ENCODE measurements around the gene SETDB2.
"Not testable (repeated sequence)": the region's sequence is repeated elsewhere in the genome, so short reads cannot be mapped to it uniquely, and the experiment has no call there.

Gene SETDB2

GRCh38 chr13:49488563-49488962, 44.5 kb downstream of the SETDB2 start:
- Histone ChIP-seq H3K9me2 (replicated peaks; ENCODE audit: control insufficient read depth, low read length) (no peaks in the 10 kb centered on the region), H3K36me3 (ENCODE audit: control insufficient read depth, low read length) (peaks cover 69% of the 10 kb centered on the region), H3K79me2 (ENCODE audit: control insufficient read depth, low read length) (no peaks in the 10 kb centered on the region), H3K27me3 (ENCODE audit: control insufficient read depth, low read length) (no peaks in the 10 kb centered on the region), H4K20me1 (ENCODE audit: control insufficient read depth, insufficient read depth, low read depth, low read length) (no peaks in the 10 kb centered on the region), H3K27ac (ENCODE audit: low read depth, low read length) (no peak overlapping the region), H3K9me3 (ENCODE audit: control insufficient read depth, insufficient read depth, low read length) (no peaks in the 10 kb centered on the region), H3K4me1 (ENCODE audit: control insufficient read depth, low read length) (peaks cover 6% of the 10 kb centered on the region), H3K4me2 (ENCODE audit: low read length) (no peak overlapping the region), H3F3A (ENCODE audit: control insufficient read depth, insufficient read depth) (peaks cover 10% of the 10 kb centered on the region; the same call in 1 of the 2 replicates), H3K4me3 (ENCODE audit: low read length) (no peak overlapping the region)
- TF ChIP-seq EZH2phosphoT487 (IDR thresholded peaks at IDR 0.05; ENCODE audit: borderline replicate concordance, low read length), result no peak
- no peak for TF ChIP-seq CTCF (IDR thresholded peaks at IDR 0.05; ENCODE audit: low read depth, low read length, poor library complexity, severe bottlenecking)

GRCh38 chr13:49494645-49495044, 50.6 kb downstream of the SETDB2 start:
- Histone ChIP-seq H3K4me2 (ENCODE audit: low read length) (peak overlapping the region; percentile 73), H4K20me1 (ENCODE audit: control insufficient read depth, insufficient read depth, low read depth, low read length) (no peaks in the 10 kb centered on the region), H3K27me3 (ENCODE audit: control insufficient read depth, low read length) (no peaks in the 10 kb centered on the region), H3K9me2 (replicated peaks; ENCODE audit: control insufficient read depth, low read length) (no peaks in the 10 kb centered on the region), H3F3A (ENCODE audit: control insufficient read depth, insufficient read depth) (peaks cover 27% of the 10 kb centered on the region), H3K36me3 (ENCODE audit: control insufficient read depth, low read length) (peaks cover 23% of the 10 kb centered on the region), H3K4me3 (ENCODE audit: low read length) (peak overlapping the region; percentile 84), H3K4me1 (ENCODE audit: control insufficient read depth, low read length) (peaks cover 40% of the 10 kb centered on the region), H3K27ac (ENCODE audit: low read depth, low read length) (peak overlapping the region; percentile 74), H3K79me2 (ENCODE audit: control insufficient read depth, low read length) (no peaks in the 10 kb centered on the region), H3K9me3 (ENCODE audit: control insufficient read depth, insufficient read depth, low read length) (no peaks in the 10 kb centered on the region)
- TF ChIP-seq CTCF (IDR thresholded peaks at IDR 0.05; ENCODE audit: low read depth, low read length, poor library complexity, severe bottlenecking), result peak; percentile 29
- TF ChIP-seq EZH2phosphoT487 (IDR thresholded peaks at IDR 0.05; ENCODE audit: borderline replicate concordance, low read length), result no peak

- H3K27ac ChIP-seq (ENCODE audit: low read depth, low read length), result peak within 1 kb of the TSS; percentile 74
- H4K20me1 ChIP-seq (ENCODE audit: control insufficient read depth, insufficient read depth, low read depth, low read length), result no peaks in the 10 kb centered on the region
- peaks cover 40% of the 10 kb centered on the region for H3K4me1 ChIP-seq (ENCODE audit: control insufficient read depth, low read length)
- H3K36me3 ChIP-seq (ENCODE audit: control insufficient read depth, low read length), result peaks cover 21% of the 10 kb centered on the region
- TF ChIP-seq EZH2phosphoT487 (IDR thresholded peaks at IDR 0.05; ENCODE audit: borderline replicate concordance, low read length), result no peak
- TF ChIP-seq CTCF (IDR thresholded peaks at IDR 0.05; ENCODE audit: low read depth, low read length, poor library complexity, severe bottlenecking), result peak; percentile 28
- no peaks in the 10 kb centered on the region for H3K9me2 ChIP-seq (replicated peaks; ENCODE audit: control insufficient read depth, low read length)
- H3K9me3 ChIP-seq (ENCODE audit: control insufficient read depth, insufficient read depth, low read length), result no peaks in the 10 kb centered on the region
- H3K4me2 ChIP-seq (ENCODE audit: low read length), result peak within 1 kb of the TSS; percentile 91
- H3K27me3 ChIP-seq (ENCODE audit: control insufficient read depth, low read length), result no peaks in the 10 kb centered on the region
- H3K79me2 ChIP-seq (ENCODE audit: control insufficient read depth, low read length), result no peaks in the 10 kb centered on the region
- peak within 1 kb of the TSS; percentile 84 for H3K4me3 ChIP-seq (ENCODE audit: low read length)
- H3F3A ChIP-seq (ENCODE audit: control insufficient read depth, insufficient read depth), result peaks cover 27% of the 10 kb centered on the region
Measured at GRCh38 chr13:49495783-49496762, 52.0 kb downstream of the SETDB2 start, which contains the start of gene PHF11. Gene PHF11, plus strand, starts transcription at chr13:49495953. Its CDS starts 49 bp downstream, at chr13:49496002.

GRCh38 chr13:49496837-49497236, 52.8 kb downstream of the SETDB2 start:
- not testable (repeated sequence) for H4K20me1 ChIP-seq (ENCODE audit: control insufficient read depth, insufficient read depth, low read depth, low read length); H3K79me2 ChIP-seq (ENCODE audit: control insufficient read depth, low read length); H3K27ac ChIP-seq (ENCODE audit: low read depth, low read length); H3K9me2 ChIP-seq (replicated peaks; ENCODE audit: control insufficient read depth, low read length); H3K9me3 ChIP-seq (ENCODE audit: control insufficient read depth, insufficient read depth, low read length); H3K27me3 ChIP-seq (ENCODE audit: control insufficient read depth, low read length)
- Histone ChIP-seq H3K36me3 (ENCODE audit: control insufficient read depth, low read length) (peaks cover 16% of the 10 kb centered on the region), H3F3A (ENCODE audit: control insufficient read depth, insufficient read depth) (peaks cover 25% of the 10 kb centered on the region), H3K4me3 (ENCODE audit: low read length) (peak overlapping the region; percentile 84), H3K4me1 (ENCODE audit: control insufficient read depth, low read length) (peaks cover 40% of the 10 kb centered on the region), H3K4me2 (ENCODE audit: low read length) (peak overlapping the region; percentile 91)

All from DOHH2 (cell line).